ENCODE data around the gene KLHDC7A.

The KLHDC7A gene

DNA sequence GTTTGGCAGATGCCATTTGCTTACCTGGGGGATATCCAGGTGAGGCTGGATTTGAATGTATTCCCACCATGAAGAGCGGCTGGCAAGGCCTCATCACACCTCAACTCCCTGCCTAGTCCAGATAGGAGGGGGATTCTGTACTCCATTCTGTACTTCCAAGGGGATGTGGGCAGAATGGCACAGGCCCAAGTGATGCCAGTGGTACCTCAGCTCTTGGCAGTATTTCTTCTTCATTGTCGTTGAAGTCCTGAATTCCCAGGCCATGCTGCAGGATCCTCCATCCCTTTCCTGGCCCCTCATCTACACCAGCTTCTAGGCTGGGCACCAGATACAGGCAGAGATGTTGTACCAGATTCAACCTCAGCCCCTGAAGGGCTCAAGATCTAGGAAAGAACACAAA lies 47.9 kb downstream of the KLHDC7A start:
- TF ChIP-seq, protein P1, sequence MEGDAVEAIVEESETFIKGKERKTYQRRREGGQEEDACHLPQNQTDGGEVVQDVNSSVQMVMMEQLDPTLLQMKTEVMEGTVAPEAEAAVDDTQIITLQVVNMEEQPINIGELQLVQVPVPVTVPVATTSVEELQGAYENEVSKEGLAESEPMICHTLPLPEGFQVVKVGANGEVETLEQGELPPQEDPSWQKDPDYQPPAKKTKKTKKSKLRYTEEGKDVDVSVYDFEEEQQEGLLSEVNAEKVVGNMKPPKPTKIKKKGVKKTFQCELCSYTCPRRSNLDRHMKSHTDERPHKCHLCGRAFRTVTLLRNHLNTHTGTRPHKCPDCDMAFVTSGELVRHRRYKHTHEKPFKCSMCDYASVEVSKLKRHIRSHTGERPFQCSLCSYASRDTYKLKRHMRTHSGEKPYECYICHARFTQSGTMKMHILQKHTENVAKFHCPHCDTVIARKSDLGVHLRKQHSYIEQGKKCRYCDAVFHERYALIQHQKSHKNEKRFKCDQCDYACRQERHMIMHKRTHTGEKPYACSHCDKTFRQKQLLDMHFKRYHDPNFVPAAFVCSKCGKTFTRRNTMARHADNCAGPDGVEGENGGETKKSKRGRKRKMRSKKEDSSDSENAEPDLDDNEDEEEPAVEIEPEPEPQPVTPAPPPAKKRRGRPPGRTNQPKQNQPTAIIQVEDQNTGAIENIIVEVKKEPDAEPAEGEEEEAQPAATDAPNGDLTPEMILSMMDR (IDR thresholded peaks at IDR 0.05): no peak

DNA sequence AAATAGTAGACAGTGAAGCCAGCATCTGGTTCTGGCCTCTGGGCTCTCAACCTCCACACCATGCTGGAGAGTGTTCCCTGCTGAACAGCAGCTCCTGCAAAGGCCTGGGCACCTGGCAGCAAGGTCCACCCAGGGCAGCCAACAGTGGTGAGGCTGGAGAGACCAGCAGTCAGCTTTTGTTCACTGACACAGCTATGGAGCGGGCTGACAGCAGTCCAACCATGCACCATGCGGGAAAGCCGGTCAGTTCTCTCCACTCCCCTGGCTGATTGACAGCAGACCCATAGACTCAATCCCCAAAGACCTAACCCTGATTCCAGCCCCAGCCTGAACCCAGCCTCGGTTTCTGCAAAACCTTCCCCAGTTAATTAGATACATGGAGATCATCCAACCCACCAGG lies 49.0 kb downstream of the KLHDC7A start:
- TF ChIP-seq, protein P1 (IDR thresholded peaks at IDR 0.05): no peak

DNA sequence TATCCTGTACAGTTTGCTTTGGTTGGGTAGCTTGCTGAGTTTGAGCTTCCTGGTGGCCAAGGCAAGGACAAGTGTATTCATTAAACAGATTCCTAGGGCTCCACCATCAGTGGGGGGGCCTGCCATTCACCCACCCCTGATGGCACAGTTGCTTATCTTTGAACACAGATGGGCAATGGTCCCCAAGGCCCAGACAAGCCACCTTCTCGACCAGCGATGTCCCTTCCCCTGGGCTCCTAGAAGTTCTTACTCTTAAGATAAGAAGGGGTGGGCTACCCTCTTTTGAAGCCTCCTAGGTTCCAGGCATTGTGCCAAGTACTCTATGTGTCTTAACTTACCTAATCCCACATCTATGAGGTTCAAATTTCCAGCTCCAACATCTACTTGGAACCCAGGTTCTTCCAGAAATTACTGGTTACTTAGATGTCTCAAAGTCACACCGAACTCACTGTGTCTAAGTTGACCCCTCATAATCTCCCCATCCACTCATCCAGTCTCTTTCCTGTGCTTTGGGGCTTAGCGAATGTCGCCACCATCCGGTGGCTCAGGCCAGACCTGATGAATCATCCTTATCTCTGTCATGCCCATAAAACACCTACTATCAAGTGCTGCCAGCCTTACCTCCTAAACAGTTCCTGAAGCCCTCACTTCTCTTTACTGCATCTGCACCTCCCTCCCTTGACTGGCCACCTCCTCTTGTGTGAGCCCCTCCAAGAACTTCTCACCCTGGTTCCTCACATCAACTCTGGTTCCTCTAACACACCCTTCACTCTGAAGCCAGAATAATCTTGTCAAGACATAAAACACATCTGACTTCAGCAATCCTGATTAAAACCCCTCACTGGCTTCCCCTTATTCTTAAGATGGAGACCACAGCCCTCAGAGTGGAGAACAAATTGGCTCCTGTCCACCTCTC lies 50.1 kb downstream of the KLHDC7A start:
- TF ChIP-seq, protein P1 (IDR thresholded peaks at IDR 0.05): peak; percentile 43; the same call in 1 of the 2 replicates

DNA sequence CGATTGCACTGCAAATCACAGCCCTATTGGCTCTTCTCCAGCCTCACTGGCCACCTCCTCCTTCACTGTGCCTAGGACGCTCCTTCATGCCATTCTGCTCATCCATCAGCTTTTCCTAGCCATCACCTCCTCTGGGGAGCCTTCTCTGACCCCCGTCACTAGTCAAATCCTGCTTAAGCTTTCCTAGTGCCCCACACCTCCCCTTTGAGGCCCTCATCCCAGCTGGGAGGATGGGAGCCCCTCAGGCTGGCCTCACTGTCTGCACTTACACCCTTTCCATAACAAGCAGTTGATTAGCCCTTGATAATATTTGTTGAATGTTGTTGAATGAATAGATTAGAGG lies 50.7 kb downstream of the KLHDC7A start:
- TF ChIP-seq, protein P1 (IDR thresholded peaks at IDR 0.05): no peak

DNA sequence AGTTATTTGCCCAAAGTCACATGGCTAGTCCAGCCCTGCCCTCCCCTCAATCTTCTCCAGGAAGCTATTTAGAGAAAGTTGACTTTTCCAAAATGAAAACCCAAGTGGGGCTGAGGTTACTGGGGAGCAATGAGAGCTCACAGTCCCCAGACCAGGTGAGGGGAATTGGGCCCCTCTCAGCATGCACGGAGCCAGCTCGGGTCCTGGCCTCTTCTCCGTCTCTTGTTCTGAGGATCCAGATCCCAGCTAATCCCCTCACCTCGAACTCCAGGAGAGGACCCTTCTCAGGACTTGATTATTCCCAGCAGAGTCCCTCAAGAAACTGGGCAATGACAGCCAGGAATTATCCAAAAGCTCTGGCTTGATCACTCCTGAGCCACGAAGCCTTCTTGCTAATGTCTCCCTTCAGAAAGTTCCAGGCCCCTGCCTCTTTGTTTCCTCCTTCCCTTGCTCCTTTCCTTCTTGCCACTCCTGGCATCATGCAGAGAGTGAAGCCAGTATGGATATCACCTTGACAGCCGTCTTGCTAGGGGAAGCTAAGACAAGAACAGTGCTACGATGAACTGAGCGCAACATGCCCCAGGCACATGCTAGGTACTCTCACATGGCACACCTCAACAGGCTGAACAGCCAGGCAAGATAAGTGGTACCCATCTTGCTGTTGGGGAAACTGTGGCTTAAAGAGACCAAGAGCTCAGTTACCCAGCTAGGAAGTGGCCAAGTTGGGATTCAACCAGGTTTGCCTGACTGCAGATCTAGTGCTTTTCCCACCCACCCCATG lies 51.9 kb downstream of the KLHDC7A start:
- TF ChIP-seq, protein P1 (IDR thresholded peaks at IDR 0.05): no peak

DNA sequence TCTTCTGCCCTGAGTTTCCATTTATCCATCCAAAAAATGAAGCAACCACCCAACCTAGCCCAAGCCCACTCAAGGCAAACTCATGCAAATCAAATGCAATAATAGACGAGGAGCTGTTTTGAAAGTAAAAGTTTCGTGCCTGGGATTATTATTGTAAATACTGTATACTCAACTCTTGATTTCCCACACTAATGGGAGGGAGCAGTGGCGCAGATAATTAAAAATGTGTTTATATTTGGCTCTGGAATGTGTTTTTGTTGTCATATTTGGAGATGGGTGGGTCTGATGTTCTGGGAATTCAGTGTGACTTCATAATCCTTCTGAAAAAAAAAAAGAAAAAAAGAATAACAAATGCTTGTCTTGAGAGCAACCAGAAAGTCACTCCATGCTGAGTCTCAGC lies 52.5 kb downstream of the KLHDC7A start:
- TF ChIP-seq, protein P1 (IDR thresholded peaks at IDR 0.05): no peak

DNA sequence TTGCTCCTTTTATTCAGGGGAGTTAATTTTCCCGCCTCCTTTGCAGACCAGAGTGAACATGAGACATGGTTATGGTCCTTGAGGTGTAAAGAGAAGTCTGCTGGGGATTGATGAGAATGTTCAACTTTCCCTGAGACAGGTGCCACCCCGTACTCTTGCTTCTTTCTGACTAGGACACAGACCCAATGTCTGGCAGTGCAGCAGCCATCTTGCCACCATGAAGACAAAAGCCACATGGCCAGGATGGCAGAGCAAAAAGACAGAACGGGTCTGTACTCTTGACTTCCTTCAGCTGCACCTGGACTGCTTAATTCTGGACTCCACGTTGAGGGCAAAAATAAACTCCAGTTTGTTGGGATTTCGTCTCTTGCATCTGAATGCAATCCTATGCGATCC lies 54.1 kb downstream of the KLHDC7A start:
- TF ChIP-seq, protein P1 (IDR thresholded peaks at IDR 0.05): no peak
